GM19239 (cell line): Measurements from ENCODE around the gene ABCA8.
"Not testable (repeated sequence)": the region's sequence is repeated elsewhere in the genome, so short reads cannot be mapped to it uniquely, and the experiment has no call there.

ENCODE experiments used
- DNase-seq: peaks from one replicate; pipeline ENCODE4 v3.0.0; 2011; ENCODE audit warnings: low spot score; ENCODE audit not compliant: insufficient read length
- FAIRE-seq: peaks from 2 replicates; lab custom pipeline; 2011; peaks lifted over from hg19 to GRCh38; lab: Jason Lieb, UNC

The ABCA8 gene

DNA sequence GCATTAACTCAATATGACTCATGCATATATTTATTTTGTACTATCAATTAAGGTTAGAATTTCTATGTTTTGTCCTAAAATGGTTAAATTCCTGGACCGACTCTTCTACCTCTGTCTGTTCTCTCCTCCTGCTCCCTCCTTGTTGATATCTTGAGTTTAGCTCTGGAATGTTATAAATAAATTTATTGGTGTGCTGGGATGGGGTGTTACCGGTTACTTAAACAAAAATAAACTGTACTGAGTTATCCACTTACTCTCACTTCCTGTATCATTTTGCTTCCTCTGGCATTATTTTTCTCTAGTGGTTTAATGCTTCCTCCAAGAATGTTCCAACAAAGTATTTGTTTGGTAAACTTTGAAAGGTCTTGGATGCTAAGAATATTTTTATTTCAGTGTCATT is 120.1 kb downstream of the ABCA8 start:
- FAIRE-seq: no peak
- no peak for DNase-seq

DNA sequence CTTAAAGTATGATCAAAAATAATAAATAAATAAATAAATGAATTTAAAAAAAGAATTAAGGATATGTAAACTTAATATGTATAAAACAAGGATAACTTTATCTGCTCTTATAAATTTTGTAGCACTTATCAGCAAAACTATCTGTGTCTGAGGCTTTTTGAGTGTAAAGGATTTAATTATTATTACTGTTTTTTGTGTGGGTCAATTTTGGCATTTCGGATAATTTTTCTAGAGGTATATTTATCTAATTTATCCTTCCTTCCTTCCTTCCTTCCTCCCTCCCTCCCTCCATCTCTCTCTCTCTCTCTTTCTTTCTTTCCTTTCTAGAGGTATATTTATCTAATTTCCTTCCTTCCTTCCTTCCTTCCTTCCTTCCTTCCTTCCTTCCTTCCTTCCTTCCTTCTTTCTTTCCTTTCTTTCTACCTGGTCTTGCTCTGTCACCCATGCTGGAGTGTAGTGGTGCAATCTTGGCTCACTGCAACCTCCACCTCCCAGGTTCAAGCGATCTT is 120.8 kb downstream of the ABCA8 start:
- DNase-seq (no peak), FAIRE-seq (no peak)

DNA sequence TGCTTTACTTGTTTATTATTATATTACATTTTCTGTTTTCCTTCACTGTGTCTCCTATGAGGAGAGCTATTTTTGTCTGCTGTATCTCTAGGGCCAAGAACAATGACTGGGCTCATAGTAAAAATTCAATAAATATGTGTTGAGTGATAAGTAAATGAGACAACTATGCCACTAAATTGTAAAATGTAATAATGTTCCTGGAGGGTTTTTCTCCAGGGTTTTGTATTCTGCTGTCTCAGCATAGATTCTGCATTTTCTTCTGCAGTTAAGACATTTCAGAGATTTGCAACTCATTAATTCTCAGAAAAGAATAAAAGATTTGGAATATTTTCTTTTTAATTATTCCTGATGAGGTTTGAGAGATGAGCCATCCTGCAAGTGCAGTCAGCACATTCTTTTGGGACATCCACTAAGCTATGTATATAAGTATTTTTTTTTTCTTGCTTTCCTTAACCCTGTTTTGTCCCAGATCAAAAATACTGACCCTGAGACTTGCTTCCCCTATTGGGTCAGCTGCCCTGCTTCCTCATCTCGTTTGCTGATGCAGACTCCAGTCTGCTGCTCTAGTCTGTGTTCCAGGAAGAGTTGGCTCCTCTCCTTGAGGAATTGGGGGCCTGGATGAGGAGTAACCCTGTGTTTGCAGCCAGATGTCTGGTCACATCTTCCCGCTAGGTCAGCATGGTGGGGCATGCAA is 122.9 kb downstream of the ABCA8 start:
- DNase-seq (no peak), FAIRE-seq (no peak)

DNA sequence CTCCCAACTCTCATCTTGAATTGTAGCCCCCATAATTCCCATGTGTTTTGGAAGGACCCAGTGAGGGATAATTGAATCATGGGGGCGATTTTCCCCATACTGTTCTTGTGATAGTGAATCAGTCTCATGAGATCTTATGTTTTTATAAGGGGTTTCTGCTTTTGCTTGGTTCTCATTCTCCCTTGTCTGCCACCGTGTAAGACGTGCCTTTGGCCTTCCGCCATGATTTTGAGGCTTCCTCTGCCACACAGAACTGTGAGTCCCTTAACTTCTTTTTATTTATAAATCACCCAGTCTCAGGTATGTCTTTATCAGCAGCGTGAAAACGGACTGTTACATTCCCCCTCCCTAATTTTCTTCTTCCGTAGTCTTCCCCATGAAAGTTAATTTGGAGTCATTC is 124.0 kb downstream of the ABCA8 start:
- FAIRE-seq (no peak), DNase-seq (no peak)

DNA sequence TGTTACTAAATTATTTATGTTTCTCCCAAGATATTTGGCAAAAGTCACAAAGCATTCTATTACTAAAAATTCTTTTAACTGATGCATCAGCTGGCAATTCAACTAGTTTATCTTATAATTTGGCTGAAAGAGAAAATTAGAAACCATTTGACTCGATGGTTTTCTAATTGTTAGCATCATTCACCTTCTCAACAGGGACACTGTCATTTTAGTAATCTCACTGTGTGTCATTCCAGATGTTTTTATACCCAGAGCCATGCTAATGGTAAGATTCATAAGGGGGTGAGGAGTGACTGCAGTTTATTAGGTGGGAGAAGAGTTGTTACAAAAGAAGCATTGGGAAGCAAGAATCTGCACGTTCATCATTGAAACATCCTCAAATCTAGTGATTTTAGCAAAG is 124.9 kb downstream of the ABCA8 start:
- FAIRE-seq: no peak
- no peak for DNase-seq

DNA sequence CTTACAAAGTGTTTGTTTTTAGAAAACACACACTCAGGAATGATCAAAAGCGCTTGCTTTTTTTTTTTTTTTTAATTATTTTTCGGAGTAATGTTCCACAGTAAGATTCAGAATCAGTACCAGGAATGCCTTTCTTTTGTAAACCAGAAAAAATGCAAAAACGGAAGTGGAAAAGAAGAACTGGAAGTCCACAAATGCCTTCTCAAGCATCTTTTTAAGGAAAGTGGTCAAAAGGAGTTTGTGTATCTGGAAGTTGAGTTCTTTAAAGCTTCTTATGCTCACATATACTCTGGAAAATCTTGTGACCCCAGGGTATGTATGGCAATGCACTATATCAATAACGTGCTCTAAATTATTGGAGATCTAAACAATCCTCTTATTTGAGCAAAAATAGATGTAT is 126.0 kb downstream of the ABCA8 start:
- DNase-seq: no peak
- no peak for FAIRE-seq

DNA sequence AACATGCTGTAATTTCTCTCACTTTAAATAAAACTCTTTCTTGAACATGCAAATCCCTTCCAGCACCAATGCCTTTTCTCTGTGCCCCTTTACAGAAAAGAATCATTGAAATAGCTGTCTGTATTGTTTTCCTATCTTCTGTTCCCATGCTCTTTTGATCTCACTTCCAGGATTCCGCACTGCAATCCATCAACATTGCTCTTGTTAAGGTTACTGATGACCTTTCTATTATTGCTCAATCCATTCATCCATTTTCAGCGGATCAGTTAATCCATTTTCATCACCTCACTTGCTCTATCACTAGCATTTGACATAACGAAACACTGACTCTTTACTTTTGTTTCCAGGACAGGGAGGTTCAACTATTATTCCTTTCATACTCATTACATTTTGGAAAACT is 130.5 kb downstream of the ABCA8 start:
- DNase-seq (no peak), FAIRE-seq (no peak)

DNA sequence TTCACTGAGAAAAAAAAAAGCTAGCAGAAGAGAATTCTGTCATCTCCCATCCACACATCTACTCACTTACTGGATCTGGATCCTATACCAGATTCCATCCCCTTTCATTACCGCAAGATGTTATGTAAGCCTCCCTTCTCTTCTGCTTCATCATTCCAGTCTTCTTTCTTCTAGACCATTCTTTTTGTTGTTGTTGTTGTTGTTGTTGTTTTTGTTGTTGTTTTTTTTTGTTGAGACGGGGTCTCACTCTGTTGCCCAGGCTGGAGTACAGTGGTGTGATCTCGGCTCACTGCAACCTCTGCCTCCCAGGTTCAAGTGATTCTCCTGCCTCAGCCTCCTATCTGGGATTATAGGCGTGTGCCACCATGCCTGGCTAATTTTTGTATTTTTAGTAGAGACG is 131.0 kb downstream of the ABCA8 start:
- FAIRE-seq: not testable (repeated sequence)

DNA sequence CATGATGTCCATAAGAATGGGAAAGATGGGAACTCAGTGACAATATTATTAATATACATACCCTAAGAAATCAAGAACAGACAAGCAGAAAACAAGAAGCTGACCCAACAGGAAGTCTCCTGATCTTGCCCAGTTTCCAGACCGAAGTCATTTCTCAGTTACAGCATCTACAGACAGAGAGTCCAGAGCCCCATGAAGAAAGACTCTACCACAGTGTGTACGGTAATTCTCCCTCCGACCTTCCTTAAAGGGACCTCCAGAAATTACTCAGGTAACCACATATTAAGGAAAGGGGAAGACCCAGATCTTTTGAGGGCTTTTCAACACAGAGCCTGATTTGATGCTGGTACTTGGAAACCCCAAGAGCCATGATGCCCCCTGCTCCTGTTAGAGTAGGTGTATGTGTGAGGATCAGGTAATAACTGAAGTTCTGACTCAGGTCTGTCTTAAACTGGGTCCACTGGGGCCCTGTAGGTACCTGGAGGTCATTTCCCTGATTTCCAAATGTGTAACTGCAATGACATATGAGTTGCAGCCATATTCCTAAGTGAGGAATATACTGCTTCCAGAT is 132.4 kb downstream of the ABCA8 start:
- no peak for DNase-seq
- no peak for FAIRE-seq

More for the DNA sequence above, 131.0 kb downstream of the ABCA8 start:
- DNase-seq: not testable (repeated sequence)

DNA sequence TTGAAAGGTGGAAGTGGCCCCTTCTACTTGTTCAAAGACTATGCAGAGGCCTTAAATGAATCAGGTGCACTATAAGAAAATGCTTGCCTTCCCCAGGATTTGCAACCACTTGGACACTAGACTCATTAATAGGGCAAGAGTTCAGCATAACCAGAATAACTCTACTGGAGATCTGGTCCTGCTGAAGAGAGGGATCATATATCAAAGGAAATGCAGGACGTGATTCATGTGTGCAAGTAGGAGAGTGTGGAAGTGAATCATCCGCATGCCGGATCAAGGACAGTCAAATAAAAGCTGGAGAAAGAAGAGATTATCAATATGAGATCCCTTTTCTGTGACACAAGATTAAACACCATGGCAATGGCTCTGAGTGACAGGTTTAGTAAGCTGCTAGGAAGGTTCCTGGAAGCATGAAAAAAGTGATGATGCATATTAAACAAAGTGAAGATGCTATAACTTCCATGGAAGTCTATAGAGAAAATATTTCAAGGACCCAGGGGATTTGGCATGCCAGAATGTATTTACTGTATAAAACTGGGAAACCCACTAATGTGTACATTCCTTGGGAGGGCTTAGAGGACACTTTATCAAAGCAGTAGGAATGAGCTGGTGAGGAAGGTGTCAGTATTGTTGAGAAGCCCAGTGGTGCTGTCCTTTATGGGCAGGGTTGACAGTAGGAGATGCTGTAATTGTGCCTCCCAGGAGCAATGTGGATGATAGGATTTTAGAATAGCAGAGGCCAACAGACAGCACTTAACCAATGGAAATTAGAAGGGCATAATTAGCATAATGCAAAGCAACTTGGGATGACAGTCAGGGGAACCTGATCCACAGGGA is 133.1 kb downstream of the ABCA8 start:
- no peak for FAIRE-seq

DNA sequence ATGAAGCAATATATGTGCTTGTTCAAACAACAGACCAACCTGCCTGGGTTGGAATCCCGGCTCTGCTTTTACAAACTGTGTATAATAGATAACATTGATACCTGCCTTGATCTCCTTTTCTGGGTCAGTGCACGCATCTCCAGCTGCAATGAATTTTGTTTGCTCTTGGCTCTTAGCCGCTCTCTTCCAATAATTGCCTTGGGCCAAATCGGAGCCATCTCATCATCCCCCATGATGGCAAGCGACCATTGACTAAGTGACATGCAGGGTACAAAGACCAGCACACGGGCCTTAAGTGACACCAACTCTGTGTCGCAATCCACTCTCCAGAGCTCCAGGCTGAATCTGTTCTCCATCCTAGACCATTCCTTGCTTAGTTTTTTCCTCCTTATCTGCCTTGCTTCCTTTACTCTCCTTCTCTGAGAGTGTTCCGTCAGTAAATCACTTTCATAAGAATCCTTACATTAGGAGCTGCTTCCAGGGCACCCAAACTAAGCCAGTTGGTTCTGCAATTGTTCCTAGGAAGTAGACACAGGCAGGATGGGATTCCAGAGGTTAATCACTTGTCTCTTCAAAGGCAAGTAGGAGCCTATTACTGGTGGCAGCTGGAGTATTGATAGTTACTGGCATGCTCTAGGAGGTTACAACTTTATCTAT is 134.2 kb downstream of the ABCA8 start:
- no peak for FAIRE-seq
- no peak for DNase-seq

More for the DNA sequence above, 133.1 kb downstream of the ABCA8 start:
- DNase-seq: no peak

DNA sequence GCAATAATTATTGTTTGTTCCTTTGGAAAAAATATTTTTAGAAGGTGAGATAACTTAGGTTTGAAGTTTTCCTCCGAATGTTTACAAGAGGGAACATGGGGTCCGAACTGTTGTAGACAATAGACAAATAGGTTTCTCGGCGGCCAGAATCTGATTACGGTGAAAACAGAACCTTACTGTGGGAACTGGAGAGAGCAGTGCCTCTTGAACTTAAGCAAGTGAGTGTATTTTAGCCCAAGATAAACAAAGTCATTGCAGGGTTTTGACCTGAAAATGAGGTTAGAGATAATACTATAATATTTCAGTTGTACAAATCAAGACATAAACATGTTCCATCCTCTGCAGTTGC is 134.7 kb downstream of the ABCA8 start:
- FAIRE-seq: no peak
- DNase-seq: no peak

DNA sequence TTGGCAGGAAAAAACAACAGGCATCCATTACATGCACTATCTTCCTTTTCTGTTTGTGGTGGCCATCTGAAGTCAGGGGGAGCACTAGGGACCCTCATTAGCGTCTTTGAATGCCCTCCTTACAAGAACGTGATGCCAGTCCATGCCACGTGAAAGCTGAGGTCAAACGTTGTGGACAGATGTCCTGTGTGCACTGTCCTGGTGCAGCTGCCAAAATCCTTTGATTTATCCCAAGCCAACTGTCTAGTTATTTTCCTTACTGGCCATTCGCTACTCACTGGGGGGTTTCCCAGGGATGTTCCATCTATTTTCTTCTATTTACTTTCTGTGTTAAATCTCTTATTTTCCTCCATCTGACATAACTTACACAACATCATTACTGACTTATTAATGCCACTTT is 135.7 kb downstream of the ABCA8 start:
- FAIRE-seq (no peak), DNase-seq (no peak)
